Activated T-cell treated with anti-CD3 and anti-CD28 coated beads, Interleukin-2, amount 50 U/mL, for 72 hours (primary cell): ENCODE data around the gene COL15A1. TPM values are rescaled to one million over a fixed set of nuclear protein-coding genes. Genes with fewer than 3 reads are reported as not detected.
"Not testable (repeated sequence)": the region's sequence is repeated elsewhere in the genome, so short reads cannot be mapped to it uniquely, and the experiment has no call there.

Experiments
- ATAC-seq, 2 donors: fragments of 150-1000 bp; cut with Tn5 transposase; replicated peaks in 1 of 2; 2 replicates each; pipeline ENCODE4 v1.10.0; 2021; ENCODE audit warnings: moderate library complexity in 2 of 2, mild to moderate bottlenecking in 1 of 2
- DNase-seq, 2 donors: peaks; one replicate each; pipeline ENCODE4 v3.0.0; 2021 to 2022; ENCODE audit warnings: mixed read lengths in 1 of 2
- H3K27ac Mint-ChIP-seq: one replicate; pipeline ENCODE4 v1.8.0; 2022; ENCODE audit warnings: mild to moderate bottlenecking, moderate library complexity, mixed read lengths
- H3K27me3 Mint-ChIP-seq: one replicate; pipeline ENCODE4 v1.8.0; 2022; ENCODE audit warnings: low read depth, mixed read lengths
- H3K36me3 Mint-ChIP-seq, 2 donors: one replicate each; pipeline ENCODE4 v1.8.0; 2022; ENCODE audit warnings: mixed read lengths in 2 of 2, mild to moderate bottlenecking in 1 of 2; ENCODE audit not compliant: insufficient read depth in 2 of 2
- H3K4me1 Mint-ChIP-seq: one replicate; pipeline ENCODE4 v1.8.0; 2022; ENCODE audit warnings: low read depth, mixed read lengths
- H3K4me3 Mint-ChIP-seq, 2 donors: one replicate each; pipeline ENCODE4 v1.8.0; 2022; ENCODE audit warnings: mild to moderate bottlenecking in 2 of 2, mixed read lengths in 2 of 2, moderate library complexity in 2 of 2
- H3K9me3 Mint-ChIP-seq, 2 donors: one replicate each; pipeline ENCODE4 v1.8.0; 2022; ENCODE audit warnings: mixed read lengths in 2 of 2
- total RNA-seq, 2 donors: library from RNA; stranded (reverse); gene quantifications; one replicate each; pipeline ENCODE4 v1.2.3, GENCODE V29; 2022

Gene COL15A1
- under 1 TPM; 0.19 to 0.30 TPM for total RNA-seq

DNA sequence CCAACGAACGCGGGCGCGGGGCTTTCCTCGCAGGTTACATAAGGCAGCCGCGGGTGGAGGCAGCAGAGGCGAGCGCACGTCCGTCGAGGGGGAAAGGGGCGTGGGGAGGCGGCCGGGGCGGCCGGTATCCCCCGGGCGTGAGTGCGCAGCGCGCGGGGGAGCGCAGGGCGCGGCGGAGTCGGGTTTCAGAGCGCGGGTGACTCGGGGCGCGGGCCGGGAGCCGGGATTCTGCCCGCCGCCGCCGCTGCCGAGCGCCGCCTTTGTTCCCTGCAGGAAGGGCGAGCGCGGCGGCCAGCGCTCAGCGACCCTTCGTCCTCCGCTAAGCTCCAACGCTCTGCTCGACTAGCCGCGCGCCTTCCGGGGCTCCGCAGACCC is at the start of gene COL15A1:
TSS of gene COL15A1 (plus strand) at position 226 of the 375 bp plus-strand sequence. CDS start 155 bp downstream, outside the sequence.
- ATAC-seq (peak in 1 of 2 donors; percentile 9), DNase-seq (no peak)
- Mint-ChIP-seq H3K27ac (no peak within 1 kb of the TSS), H3K9me3 (no peaks in the 10 kb centered on the region), H3K4me3 (peak within 1 kb of the TSS; percentile 77 to 82), H3K36me3 (no peaks in the 10 kb centered on the region), H3K4me1 (peaks cover 15% of the 10 kb centered on the region), H3K27me3 (peaks cover 78% of the 10 kb centered on the region)

DNA sequence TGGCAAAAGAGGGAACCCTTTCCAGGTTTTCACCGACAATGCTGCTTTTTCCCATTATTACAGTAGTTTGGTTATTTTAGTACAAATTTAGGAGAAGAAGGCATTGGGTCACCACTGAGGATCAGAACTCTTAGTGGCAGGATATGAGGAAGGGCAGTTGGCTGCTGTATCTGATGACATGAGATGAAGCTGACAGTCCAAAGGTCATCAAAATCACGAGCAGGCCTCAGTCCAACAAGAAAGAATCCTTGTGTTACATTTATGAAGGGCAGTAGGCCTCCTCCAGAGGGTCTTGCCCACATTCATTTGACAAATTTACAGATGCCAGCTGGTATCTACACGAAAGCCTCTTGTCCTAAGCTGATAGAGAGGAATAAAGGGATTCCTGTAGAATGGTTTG is 49.5 kb upstream of the COL15A1 start:
- ATAC-seq: no peak
- Mint-ChIP-seq H3K4me3 (no peak overlapping the region), H3K27me3 (peaks cover 20% of the 10 kb centered on the region), H3K4me1 (no peaks in the 10 kb centered on the region), H3K9me3 (peaks cover 0 to 2% of the 10 kb centered on the region in 2 donors), H3K36me3 (no peaks in the 10 kb centered on the region), H3K27ac (no peak overlapping the region)
- no peak for DNase-seq

DNA sequence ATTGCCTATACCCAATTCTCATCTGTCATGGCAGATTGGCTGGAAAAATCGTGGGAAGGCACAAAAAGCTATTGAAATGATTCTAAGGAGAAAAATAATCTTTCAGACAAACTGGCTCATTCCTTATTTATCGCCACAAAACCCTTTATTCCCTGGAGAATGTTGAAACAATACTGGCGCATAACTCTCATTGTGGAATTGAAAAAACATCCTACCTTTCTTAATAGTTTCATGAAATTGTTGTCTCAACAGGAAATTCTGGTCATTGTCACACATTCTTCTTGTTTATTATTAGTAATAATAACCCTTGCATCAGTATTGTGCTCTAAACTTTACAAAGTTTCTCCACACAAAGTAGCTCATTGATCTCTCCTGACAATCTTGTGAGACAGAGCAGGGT is 48.9 kb upstream of the COL15A1 start:
- Mint-ChIP-seq H3K4me3 (no peak overlapping the region), H3K4me1 (no peaks in the 10 kb centered on the region), H3K9me3 (peaks cover 0 to 2% of the 10 kb centered on the region in 2 donors), H3K36me3 (no peaks in the 10 kb centered on the region), H3K27me3 (peaks cover 20% of the 10 kb centered on the region), H3K27ac (no peak overlapping the region)
- ATAC-seq (no peak), DNase-seq (no peak)

DNA sequence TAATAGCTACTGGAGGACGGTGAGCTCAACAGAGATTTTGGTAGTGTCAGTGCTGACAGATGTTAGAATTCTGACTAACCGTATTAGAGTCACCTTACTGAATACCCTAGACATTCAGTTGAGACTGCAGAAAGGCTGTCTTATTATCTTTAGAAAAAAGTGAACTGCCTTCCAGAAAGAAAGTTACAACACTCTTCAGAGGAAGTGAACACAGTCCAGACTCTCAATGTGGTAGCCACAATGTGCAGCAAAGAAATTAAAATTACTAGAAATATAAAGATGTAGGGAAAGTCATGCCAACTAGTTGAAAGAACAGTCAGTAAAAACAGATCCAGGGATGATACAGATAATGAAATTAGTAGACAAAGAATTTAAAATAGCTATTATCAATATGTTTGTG is 47.1 kb upstream of the COL15A1 start:
- H3K4me3 Mint-ChIP-seq: no peak overlapping the region
- peaks cover 0 to 2% of the 10 kb centered on the region in 2 donors for H3K9me3 Mint-ChIP-seq
- DNase-seq: no peak
- peaks cover 20% of the 10 kb centered on the region for H3K27me3 Mint-ChIP-seq
- H3K36me3 Mint-ChIP-seq: no peaks in the 10 kb centered on the region
- H3K4me1 Mint-ChIP-seq: no peaks in the 10 kb centered on the region
- no peak overlapping the region for H3K27ac Mint-ChIP-seq
- no peak for ATAC-seq

DNA sequence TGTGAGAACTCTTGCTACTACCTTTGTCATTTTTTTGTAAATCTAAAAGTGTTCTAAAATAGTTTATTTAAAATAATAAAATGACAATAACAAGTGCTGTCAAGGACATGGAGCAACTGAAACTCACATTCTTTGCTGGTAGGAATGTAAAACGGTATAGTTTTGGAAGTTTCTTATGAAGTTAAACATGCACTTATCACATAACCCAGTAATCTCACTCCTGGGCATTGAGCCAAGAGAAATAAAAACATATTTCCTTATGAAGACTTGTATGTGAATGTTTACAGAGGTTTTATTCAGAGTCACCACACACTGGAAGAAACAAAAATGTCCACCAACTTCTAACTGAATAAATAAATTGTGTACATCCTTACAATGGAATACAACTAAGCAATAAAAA is 46.0 kb upstream of the COL15A1 start:
- Mint-ChIP-seq H3K4me1 (no peaks in the 10 kb centered on the region), H3K27me3 (peaks cover 20% of the 10 kb centered on the region), H3K9me3 (peaks cover 0 to 2% of the 10 kb centered on the region in 2 donors), H3K4me3 (no peak overlapping the region), H3K27ac (no peak overlapping the region), H3K36me3 (no peaks in the 10 kb centered on the region)
- ATAC-seq (no peak), DNase-seq (no peak)

DNA sequence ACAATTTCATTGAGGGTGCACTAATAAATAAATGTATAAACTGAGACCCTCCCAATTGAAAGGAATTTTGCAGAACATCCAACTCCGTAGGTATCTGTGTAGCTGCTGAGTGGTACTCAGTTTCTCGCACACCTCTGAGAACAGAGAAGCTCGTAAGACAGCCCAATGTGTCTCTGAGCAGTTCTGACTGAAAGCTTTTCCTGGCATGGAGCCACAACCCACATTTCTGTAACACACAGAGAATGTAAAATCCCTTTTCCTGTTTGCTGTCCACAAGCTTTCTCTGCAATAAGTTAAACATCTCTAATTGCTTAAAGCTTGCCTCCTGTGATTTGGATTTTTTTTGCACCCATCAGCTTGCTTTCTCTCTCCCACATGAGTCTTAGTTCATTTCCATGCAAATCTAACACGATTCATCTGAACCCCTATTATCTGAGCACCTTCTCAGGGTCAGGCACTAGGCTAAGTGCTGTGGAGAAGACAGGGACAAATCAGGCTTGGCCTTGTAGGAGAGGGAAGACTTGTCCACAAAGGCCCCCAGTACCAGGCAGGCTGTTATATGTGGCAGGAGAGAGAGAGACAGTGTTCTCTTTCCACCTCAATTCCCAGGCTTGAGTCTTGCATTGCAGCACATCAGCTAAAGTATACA is 44.2 kb upstream of the COL15A1 start:
- DNase-seq (peak in 1 of 2 donors; percentile 9), ATAC-seq (peak in 1 of 2 donors; percentile 43)
- Mint-ChIP-seq H3K27me3 (peaks cover 20% of the 10 kb centered on the region), H3K9me3 (peaks cover 0 to 2% of the 10 kb centered on the region in 2 donors), H3K4me3 (no peak overlapping the region), H3K27ac (no peak overlapping the region), H3K36me3 (no peaks in the 10 kb centered on the region), H3K4me1 (no peaks in the 10 kb centered on the region)

DNA sequence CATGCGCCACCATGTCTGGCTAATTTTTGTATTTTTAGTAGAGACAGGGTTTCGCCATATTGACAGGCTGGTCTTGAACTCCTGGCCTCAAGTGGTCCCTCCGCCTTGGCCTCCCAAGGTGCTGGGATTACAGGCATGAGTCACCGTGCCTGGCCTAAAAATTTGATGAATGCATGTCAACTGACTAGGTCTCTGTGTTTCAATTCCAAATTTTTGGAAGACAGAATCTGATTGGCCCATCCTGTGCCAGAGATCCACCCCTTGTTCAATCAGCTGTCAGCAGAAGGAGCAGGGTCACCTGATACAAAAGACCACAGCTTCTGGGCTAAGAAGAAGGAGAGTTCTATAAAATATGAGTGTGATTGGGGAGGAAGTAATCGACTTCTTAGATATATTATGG is 43.5 kb upstream of the COL15A1 start:
- H3K4me3 Mint-ChIP-seq: no peak overlapping the region
- peaks cover 0 to 2% of the 10 kb centered on the region in 2 donors for H3K9me3 Mint-ChIP-seq
- H3K4me1 Mint-ChIP-seq: no peaks in the 10 kb centered on the region
- peaks cover 16% of the 10 kb centered on the region for H3K27me3 Mint-ChIP-seq
- DNase-seq (no peak), ATAC-seq (no peak)
- no peaks in the 10 kb centered on the region for H3K36me3 Mint-ChIP-seq
- no peak overlapping the region for H3K27ac Mint-ChIP-seq

DNA sequence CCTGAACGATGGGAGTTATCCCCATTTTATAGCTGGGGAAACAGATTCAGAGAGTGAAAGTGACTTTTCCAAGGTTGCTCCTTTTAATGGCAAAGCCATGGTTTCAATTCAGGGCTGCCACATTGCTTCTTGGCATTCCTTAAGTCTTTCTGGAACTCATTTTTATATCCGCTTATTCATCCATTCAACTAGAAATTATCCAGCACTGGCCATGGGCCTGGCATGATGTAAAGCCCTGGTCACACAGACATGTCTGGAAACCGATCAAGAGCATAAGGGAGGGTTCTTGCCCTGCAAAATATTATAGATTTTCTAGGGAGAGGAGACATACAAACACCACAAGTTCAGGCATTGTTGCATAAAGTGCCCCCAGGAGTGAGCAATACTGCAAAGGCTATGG is 43.0 kb upstream of the COL15A1 start:
- no peak for ATAC-seq
- no peak overlapping the region for H3K27ac Mint-ChIP-seq
- H3K36me3 Mint-ChIP-seq: no peaks in the 10 kb centered on the region
- H3K27me3 Mint-ChIP-seq: peaks cover 16% of the 10 kb centered on the region
- peaks cover 0 to under 1% of the 10 kb centered on the region in 2 donors for H3K9me3 Mint-ChIP-seq
- DNase-seq: no peak
- no peak overlapping the region for H3K4me3 Mint-ChIP-seq
- H3K4me1 Mint-ChIP-seq: no peaks in the 10 kb centered on the region

DNA sequence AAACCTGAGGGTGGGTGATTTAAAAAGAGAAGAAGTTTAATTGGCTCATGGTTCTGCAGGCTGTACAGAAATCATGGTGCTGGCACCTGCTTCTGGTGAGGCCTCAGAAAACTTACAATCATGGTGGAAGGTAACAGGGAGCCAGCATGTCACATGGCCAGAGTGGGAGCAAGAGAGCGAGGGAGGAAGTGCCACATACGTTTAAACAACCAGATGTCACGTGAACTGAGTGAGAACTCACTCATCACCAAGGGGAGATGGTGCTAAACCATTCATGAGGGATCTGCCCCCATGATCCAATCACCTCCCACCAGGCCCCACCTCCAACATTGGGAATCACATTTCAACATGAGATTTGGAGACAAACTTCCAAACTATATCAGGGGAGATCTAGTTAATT is 41.9 kb upstream of the COL15A1 start:
- H3K27me3 Mint-ChIP-seq: peaks cover 13% of the 10 kb centered on the region
- ATAC-seq, H3K9me3 Mint-ChIP-seq, H3K36me3 Mint-ChIP-seq, H3K4me3 Mint-ChIP-seq, H3K4me1 Mint-ChIP-seq, DNase-seq, H3K27ac Mint-ChIP-seq: not testable (repeated sequence)

DNA sequence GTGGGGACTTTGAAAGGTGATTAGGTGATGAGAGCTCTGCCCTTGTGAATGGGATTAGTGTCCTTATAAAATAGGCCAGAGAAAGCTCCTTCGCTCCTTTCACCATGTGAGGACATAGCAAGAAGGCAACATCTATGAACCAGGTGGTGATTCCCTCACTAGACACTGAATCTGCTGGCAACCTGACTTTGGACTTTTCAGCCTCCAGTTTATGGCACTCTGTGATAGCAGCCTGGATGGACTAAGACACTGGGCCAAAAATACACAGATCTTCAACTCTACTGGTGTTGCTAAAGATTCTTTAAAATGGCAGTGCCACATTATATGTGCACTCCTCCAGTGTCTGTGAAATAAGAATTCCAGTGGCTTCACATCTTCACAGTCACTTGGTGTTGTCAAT is 41.2 kb upstream of the COL15A1 start:
- ATAC-seq: no peak
- no peak overlapping the region for H3K27ac Mint-ChIP-seq
- no peaks in the 10 kb centered on the region for H3K4me1 Mint-ChIP-seq

DNA sequence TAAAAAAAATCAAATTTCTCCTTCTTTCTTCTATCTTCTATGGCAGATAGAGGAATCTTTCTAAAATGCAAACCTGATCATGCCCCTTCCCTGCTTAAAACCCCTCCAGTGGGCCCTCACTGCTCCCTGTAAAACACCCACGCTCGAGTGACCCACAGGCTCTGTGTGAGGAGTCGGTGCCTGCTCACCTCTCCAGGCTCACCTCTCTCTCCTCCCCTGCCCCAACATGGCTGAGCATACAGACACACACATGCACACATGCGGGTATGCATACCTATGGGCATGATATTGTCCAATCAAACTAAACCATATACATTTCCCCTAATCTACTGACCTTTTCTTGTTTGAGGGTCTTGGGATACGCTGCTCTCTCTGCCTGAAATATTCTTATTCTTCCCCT is 40.8 kb upstream of the COL15A1 start:
- H3K4me1 Mint-ChIP-seq: no peaks in the 10 kb centered on the region
- no peak for ATAC-seq
- no peak overlapping the region for H3K27ac Mint-ChIP-seq

More for the DNA sequence above, 41.2 kb upstream of the COL15A1 start:
- no peaks in the 10 kb centered on the region for H3K36me3 Mint-ChIP-seq
- no peaks in the 10 kb centered on the region for H3K9me3 Mint-ChIP-seq
- H3K4me3 Mint-ChIP-seq: no peak overlapping the region
- no peak for DNase-seq
- H3K27me3 Mint-ChIP-seq: peaks cover 13% of the 10 kb centered on the region

DNA sequence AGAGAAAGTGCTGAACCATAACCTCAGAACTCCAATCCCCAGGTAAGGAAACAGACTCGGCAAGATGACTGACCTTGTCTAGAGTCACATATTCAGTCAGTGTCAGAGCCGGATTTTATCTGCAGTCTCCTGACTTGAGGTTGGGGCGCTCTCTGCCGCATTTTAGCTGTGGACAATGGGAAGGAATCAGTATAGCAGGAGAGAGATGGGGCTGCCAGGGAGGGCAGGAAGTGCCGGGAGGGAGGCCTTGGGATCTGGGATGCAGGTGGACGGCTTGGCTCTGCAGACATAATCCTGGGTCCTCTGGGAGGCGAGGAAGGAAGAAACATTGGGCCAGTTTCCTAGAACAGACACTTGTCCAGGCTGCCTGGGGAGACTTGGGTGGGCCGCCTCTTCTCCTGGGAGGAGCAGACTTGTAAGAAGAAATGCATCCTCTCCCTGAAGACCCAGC is 39.7 kb upstream of the COL15A1 start:
- H3K4me1 Mint-ChIP-seq: no peaks in the 10 kb centered on the region
- H3K9me3 Mint-ChIP-seq: no peaks in the 10 kb centered on the region
- H3K27ac Mint-ChIP-seq: no peak overlapping the region
- H3K27me3 Mint-ChIP-seq: peaks cover 5% of the 10 kb centered on the region
- ATAC-seq: no peak
- DNase-seq: no peak
- H3K4me3 Mint-ChIP-seq: no peak overlapping the region
- no peaks in the 10 kb centered on the region for H3K36me3 Mint-ChIP-seq

More for the DNA sequence above, 40.8 kb upstream of the COL15A1 start:
- Mint-ChIP-seq H3K9me3 (no peaks in the 10 kb centered on the region), H3K4me3 (no peak overlapping the region), H3K27me3 (peaks cover 11% of the 10 kb centered on the region), H3K36me3 (no peaks in the 10 kb centered on the region)
- DNase-seq: no peak

DNA sequence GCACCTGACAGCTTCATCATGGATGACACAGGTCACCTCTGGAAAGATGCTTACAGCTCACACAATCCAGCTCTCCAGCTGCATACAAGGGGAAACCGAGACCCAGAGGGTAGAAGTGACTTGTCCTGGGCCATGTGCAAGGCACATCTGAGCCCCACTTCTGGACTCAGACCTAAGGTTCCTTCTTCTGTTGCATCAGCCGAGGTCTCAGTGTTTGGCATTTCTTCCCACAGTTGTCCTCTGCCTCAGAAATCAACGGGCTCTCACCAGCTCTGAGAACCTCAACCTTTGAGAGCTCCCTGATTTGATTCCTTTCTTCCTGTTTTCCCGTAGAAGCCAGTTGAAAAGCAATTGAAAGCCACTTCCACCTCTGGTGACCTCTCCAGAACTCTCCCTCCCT is 38.7 kb upstream of the COL15A1 start:
- Mint-ChIP-seq H3K27ac (no peak overlapping the region), H3K4me1 (no peaks in the 10 kb centered on the region), H3K9me3 (no peaks in the 10 kb centered on the region), H3K36me3 (no peaks in the 10 kb centered on the region), H3K27me3 (peaks cover 5% of the 10 kb centered on the region), H3K4me3 (no peak overlapping the region)
- DNase-seq (no peak), ATAC-seq (no peak)
